Fibroblast of pulmonary artery (primary cell): ENCODE data around the gene KNCN.

Source experiments
- DNase-seq: peaks from one replicate; pipeline ENCODE4 v3.0.0-alpha.2; 2010; ENCODE audit warnings: low read depth
- H3K4me3 ChIP-seq: replicated peaks from 2 replicates; pipeline ENCODE4 v1.5.1; 2011; ENCODE audit warnings: low read depth, mild to moderate bottlenecking, control low read depth, low read length, moderate library complexity
- TF ChIP-seq, protein P1 (sequence below): IDR thresholded peaks from 2 replicates; pipeline ENCODE4 v1.5.1; 2011; ENCODE audit warnings: mild to moderate bottlenecking, control low read depth, low read length, inconsistent platforms; ENCODE audit errors: missing control alignments

KNCN gene

GRCh38 chr1:46581681-46582455 is 30.4 kb upstream of the KNCN start:
- DNase-seq = no peak
- TF ChIP-seq, protein P1, sequence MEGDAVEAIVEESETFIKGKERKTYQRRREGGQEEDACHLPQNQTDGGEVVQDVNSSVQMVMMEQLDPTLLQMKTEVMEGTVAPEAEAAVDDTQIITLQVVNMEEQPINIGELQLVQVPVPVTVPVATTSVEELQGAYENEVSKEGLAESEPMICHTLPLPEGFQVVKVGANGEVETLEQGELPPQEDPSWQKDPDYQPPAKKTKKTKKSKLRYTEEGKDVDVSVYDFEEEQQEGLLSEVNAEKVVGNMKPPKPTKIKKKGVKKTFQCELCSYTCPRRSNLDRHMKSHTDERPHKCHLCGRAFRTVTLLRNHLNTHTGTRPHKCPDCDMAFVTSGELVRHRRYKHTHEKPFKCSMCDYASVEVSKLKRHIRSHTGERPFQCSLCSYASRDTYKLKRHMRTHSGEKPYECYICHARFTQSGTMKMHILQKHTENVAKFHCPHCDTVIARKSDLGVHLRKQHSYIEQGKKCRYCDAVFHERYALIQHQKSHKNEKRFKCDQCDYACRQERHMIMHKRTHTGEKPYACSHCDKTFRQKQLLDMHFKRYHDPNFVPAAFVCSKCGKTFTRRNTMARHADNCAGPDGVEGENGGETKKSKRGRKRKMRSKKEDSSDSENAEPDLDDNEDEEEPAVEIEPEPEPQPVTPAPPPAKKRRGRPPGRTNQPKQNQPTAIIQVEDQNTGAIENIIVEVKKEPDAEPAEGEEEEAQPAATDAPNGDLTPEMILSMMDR = no peak
- H3K4me3 ChIP-seq = no peak overlapping the region

DNA sequence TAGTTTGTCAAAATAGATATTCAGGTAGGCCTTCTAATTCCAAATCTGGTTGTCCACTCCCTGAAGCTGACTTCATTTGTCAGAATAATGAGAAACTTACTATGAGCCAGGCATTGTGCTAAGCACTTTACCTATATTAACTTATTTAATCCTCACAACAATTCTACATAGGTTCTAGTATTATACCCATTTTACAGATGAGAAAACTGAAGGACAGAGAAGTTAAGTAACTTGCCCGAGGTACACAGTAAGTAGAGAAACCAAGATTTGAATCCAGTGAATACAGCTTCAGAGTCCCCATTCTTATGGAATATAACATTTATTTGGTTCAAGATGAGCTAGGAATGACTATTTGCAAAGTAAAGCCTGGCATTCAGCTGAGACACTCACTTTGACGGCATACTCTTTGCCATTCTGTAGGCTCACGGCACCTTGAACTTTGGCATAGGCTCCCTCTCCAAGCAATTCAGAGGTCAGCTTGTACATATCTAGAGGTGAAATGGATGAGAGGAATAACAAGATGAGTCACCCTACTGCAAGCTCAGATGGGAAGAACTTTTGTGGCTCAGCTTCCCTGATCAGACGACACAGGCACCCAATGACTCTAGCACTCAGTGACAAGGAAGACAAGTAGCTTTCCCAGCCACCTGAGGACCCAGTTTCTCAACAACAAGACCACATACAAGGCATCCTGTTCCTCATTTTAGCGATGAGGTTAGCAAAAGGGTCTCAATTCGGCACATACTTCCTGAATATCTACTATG is 28.9 kb upstream of the KNCN start:
- TF ChIP-seq, protein P1 = no peak
- H3K4me3 ChIP-seq = no peak overlapping the region
- no peak for DNase-seq

DNA sequence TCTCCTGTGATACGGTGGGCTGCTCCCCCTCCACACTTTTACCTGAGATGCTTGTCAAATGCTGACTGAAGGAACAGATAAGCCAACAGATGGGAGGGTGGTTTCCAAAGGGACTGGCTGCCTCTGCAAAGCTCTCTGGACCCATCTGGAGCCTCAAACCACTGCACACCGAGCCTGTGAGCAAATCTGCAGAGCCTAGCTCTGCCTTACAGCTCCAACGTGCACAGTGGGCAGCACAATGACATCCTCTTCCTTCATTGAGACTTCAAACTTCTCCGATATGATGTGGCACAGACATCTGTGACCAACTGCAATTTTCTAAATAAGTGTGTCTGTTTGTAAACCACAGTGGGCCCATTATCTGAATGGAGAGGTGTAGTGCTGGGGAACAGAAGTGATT is 26.2 kb upstream of the KNCN start:
- TF ChIP-seq, protein P1 = no peak
- no peak overlapping the region for H3K4me3 ChIP-seq
- DNase-seq = no peak

DNA sequence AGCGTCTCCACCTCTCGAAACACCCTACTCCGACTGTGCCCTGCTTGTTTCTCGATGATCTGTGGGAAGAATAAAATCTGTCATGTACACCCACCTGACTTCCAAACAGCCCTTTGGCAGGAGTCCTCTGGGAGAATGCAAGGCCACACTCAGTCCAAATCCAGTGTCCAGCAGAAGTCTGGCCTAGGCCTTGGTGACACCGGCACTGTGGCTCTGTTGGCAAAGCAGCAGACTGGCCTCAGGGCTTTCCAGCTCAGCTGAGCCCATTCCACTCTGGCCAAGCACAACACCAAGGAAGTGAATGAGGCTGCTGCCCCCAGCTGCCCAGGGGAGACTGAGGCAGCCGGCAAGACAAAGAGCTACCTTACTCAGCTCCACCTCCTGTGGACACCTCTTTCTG is 25.1 kb upstream of the KNCN start:
- DNase-seq = no peak
- H3K4me3 ChIP-seq = no peak overlapping the region
- TF ChIP-seq, protein P1 = no peak

GRCh38 chr1:46575778-46576177 is 24.3 kb upstream of the KNCN start:
- no peak for DNase-seq
- no peak overlapping the region for H3K4me3 ChIP-seq
- TF ChIP-seq, protein P1 = no peak

GRCh38 chr1:46575300-46575699 is 23.9 kb upstream of the KNCN start:
- TF ChIP-seq, protein P1 = no peak
- DNase-seq = no peak
- H3K4me3 ChIP-seq = no peak overlapping the region
